ENCODE measurements around the gene MAPK8.

The MAPK8 gene

GRCh38 chr10:48449501-48450232 lies 143.2 kb downstream of the MAPK8 start:
- no peaks in the 10 kb centered on the region for H3K36me3 ChIP-seq
- no peak overlapping the region for H3K4me3 ChIP-seq (ENCODE audit: low read depth, low read length)
- no peak for TF ChIP-seq CTCF (IDR thresholded peaks at IDR 0.05; ENCODE audit: low read depth, low read length)
- no peaks in the 10 kb centered on the region for H3K27me3 ChIP-seq (ENCODE audit: insufficient read depth, low read depth, severe bottlenecking)
- no peak overlapping the region for H3K27ac ChIP-seq
- peak; percentile 6 for DNase-seq
- H3K9me3 ChIP-seq (ENCODE audit: severe bottlenecking): no peaks in the 10 kb centered on the region

GRCh38 chr10:48450233-48450740 lies 143.8 kb downstream of the MAPK8 start:
- H3K27ac ChIP-seq: no peak overlapping the region
- DNase-seq: no peak

GRCh38 chr10:48450741-48451466 lies 144.4 kb downstream of the MAPK8 start:
- no peaks in the 10 kb centered on the region for H3K36me3 ChIP-seq

More at GRCh38 chr10:48450233-48450740, 143.8 kb downstream of the MAPK8 start:
- no peaks in the 10 kb centered on the region for H3K27me3 ChIP-seq (ENCODE audit: insufficient read depth, low read depth, severe bottlenecking)
- no peaks in the 10 kb centered on the region for H3K9me3 ChIP-seq (ENCODE audit: severe bottlenecking)
- no peaks in the 10 kb centered on the region for H3K36me3 ChIP-seq
- no peak overlapping the region for H3K4me3 ChIP-seq (ENCODE audit: low read depth, low read length)
- no peak for TF ChIP-seq CTCF (IDR thresholded peaks at IDR 0.05; ENCODE audit: low read depth, low read length)

GRCh38 chr10:48451969-48452878 lies 145.7 kb downstream of the MAPK8 start:
- DNase-seq: no peak
- TF ChIP-seq CTCF (IDR thresholded peaks at IDR 0.05; ENCODE audit: low read depth, low read length): no peak

More at GRCh38 chr10:48450741-48451466, 144.4 kb downstream of the MAPK8 start:
- peak; percentile 8 for DNase-seq
- no peaks in the 10 kb centered on the region for H3K9me3 ChIP-seq (ENCODE audit: severe bottlenecking)
- no peak overlapping the region for H3K27ac ChIP-seq
- no peaks in the 10 kb centered on the region for H3K27me3 ChIP-seq (ENCODE audit: insufficient read depth, low read depth, severe bottlenecking)
- H3K4me3 ChIP-seq (ENCODE audit: low read depth, low read length): no peak overlapping the region
- no peak for TF ChIP-seq CTCF (IDR thresholded peaks at IDR 0.05; ENCODE audit: low read depth, low read length)

GRCh38 chr10:48452879-48453412 lies 146.5 kb downstream of the MAPK8 start:
- H3K36me3 ChIP-seq: no peaks in the 10 kb centered on the region
- no peak overlapping the region for H3K27ac ChIP-seq
- H3K4me3 ChIP-seq (ENCODE audit: low read depth, low read length): no peak overlapping the region
- DNase-seq: no peak
- no peaks in the 10 kb centered on the region for H3K27me3 ChIP-seq (ENCODE audit: insufficient read depth, low read depth, severe bottlenecking)
- no peak for TF ChIP-seq CTCF (IDR thresholded peaks at IDR 0.05; ENCODE audit: low read depth, low read length)
- no peaks in the 10 kb centered on the region for H3K9me3 ChIP-seq (ENCODE audit: severe bottlenecking)

More at GRCh38 chr10:48451969-48452878, 145.7 kb downstream of the MAPK8 start:
- H3K9me3 ChIP-seq (ENCODE audit: severe bottlenecking): no peaks in the 10 kb centered on the region
- no peak overlapping the region for H3K4me3 ChIP-seq (ENCODE audit: low read depth, low read length)
- H3K27ac ChIP-seq: no peak overlapping the region
- H3K27me3 ChIP-seq (ENCODE audit: insufficient read depth, low read depth, severe bottlenecking): no peaks in the 10 kb centered on the region
- H3K36me3 ChIP-seq: no peaks in the 10 kb centered on the region

Data from WERI-Rb-1 (cell line).